GM12872 (cell line): ENCODE results near the gene SLC12A3.

Experiments used
- TF ChIP-seq, protein P1 (sequence below): IDR thresholded peaks from 3 replicates; pipeline ENCODE4 v1.5.1; 2011; ENCODE audit warnings: low read depth, mild to moderate bottlenecking, low read length, moderate library complexity; ENCODE audit not compliant: insufficient read depth

SLC12A3 gene

GRCh38 chr16:56944954-56945839, 80.2 kb downstream of the SLC12A3 start:
- TF ChIP-seq, protein P1, sequence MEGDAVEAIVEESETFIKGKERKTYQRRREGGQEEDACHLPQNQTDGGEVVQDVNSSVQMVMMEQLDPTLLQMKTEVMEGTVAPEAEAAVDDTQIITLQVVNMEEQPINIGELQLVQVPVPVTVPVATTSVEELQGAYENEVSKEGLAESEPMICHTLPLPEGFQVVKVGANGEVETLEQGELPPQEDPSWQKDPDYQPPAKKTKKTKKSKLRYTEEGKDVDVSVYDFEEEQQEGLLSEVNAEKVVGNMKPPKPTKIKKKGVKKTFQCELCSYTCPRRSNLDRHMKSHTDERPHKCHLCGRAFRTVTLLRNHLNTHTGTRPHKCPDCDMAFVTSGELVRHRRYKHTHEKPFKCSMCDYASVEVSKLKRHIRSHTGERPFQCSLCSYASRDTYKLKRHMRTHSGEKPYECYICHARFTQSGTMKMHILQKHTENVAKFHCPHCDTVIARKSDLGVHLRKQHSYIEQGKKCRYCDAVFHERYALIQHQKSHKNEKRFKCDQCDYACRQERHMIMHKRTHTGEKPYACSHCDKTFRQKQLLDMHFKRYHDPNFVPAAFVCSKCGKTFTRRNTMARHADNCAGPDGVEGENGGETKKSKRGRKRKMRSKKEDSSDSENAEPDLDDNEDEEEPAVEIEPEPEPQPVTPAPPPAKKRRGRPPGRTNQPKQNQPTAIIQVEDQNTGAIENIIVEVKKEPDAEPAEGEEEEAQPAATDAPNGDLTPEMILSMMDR: no peak

GRCh38 chr16:56945847-56946527, 81.0 kb downstream of the SLC12A3 start:
- TF ChIP-seq, protein P1: no peak

- TF ChIP-seq, protein P1: no peak
These were observed 82.0 kb downstream of the SLC12A3 start for GRCh38 chr16:56946767-56947603.

DNA sequence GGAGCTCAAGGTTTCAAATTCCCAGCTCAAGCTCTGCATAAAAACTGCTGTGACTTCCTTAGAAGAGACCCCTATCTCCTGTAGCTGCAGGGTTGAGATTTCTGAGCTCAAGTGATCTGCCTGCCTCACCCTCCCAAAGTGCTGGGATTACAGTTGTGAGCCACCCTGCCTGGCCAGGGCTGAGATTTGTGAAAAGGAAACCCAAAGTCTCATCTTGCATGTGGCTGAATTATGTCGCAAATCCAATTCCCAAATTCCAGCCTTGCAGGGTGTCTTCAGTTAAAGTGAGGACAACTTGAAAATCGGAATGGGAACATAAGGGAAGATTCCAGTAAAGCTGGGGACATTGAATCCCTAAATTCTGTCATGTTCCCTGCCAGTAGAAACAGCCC, 82.6 kb downstream of the SLC12A3 start:
- TF ChIP-seq, protein P1: no peak

DNA sequence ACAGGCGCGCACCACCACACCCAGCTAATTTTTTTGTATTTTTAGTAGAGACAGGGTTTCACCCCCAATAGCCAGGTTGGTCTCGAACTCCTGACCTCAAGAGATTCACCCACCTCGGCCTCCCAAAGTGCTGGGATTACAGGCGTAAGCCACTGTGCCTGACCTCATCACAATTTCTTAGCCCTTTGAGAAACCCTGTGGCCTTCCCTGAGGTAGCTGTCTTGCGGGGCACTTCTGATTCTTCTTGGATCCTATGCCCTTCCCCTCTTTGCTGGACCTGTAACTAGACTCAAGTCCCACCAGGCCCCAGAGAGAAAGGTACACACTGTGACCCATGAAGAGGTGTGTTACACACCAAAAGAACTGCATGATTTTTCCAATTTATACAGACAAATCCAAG, 83.2 kb downstream of the SLC12A3 start:
- TF ChIP-seq, protein P1: no peak

GRCh38 chr16:56950051-56950450, 85.0 kb downstream of the SLC12A3 start:
- TF ChIP-seq, protein P1: no peak

GRCh38 chr16:56950455-56950854, 85.4 kb downstream of the SLC12A3 start:
- TF ChIP-seq, protein P1: no peak
